Measurements from ENCODE around the gene QRICH1.

- TF ChIP-seq CTCF (IDR thresholded peaks at IDR 0.05 in 8 of 11, conservative IDR thresholded peaks at IDR 0.05 in 3 of 11) = peak in 10 of 11 experiments; percentile 15 to 75 (median 51)
- no peak for TF ChIP-seq POLR2A (IDR thresholded peaks at IDR 0.05)
Measured at GRCh38 chr3:49013738-49014660, 79.9 kb downstream of the QRICH1 start.
